Neutrophil (primary cell): ENCODE results near the gene RFX3.

ENCODE experiments used
- H3K27ac ChIP-seq: fragments of 200-600 bp; sonication (generic); 2 replicates; pipeline ENCODE4 v1.5.1; 2016; ENCODE audit warnings: mild to moderate bottlenecking, moderate library complexity
- H3K27me3 ChIP-seq: fragments of 200-600 bp; sonication (generic); 2 replicates; pipeline ENCODE4 v1.6.0; 2016; ENCODE audit warnings: mild to moderate bottlenecking
- H3K36me3 ChIP-seq: fragments of 200-600 bp; sonication (generic); 2 replicates; pipeline ENCODE4 v1.5.1; 2017
- H3K4me1 ChIP-seq, 2 experiments: fragments of 200-600 bp in 1 of 2; sonication (generic) in 1 of 2; 1 replicate in 1 of 2; 2 replicates in 1 of 2; pipeline versions ENCODE4 v1.5.1 to v1.6.1; 2013 to 2016; ENCODE audit warnings: low read depth in 1 of 2, low read length in 1 of 2, mild to moderate bottlenecking in 1 of 2, moderate library complexity in 1 of 2; ENCODE audit not compliant: control insufficient read depth in 1 of 2, insufficient read depth in 1 of 2
- H3K4me3 ChIP-seq, 2 experiments: fragments of 200-600 bp in 1 of 2; sonication (generic) in 1 of 2; 1 replicate in 1 of 2; 2 replicates in 1 of 2; pipeline ENCODE4 v1.5.1; 2013 to 2016; ENCODE audit warnings: low read depth in 1 of 2, low read length in 1 of 2, mild to moderate bottlenecking in 1 of 2, moderate library complexity in 1 of 2
- H3K9me3 ChIP-seq: fragments of 200-600 bp; sonication (generic); 2 replicates; pipeline ENCODE4 v1.5.1; 2016
- TF ChIP-seq, protein P1 (sequence below): fragments of 200-600 bp; sonication (generic); IDR thresholded peaks from 2 replicates; pipeline ENCODE4 v1.5.1; 2016; ENCODE audit warnings: antibody characterized with exemption

The RFX3 gene

DNA sequence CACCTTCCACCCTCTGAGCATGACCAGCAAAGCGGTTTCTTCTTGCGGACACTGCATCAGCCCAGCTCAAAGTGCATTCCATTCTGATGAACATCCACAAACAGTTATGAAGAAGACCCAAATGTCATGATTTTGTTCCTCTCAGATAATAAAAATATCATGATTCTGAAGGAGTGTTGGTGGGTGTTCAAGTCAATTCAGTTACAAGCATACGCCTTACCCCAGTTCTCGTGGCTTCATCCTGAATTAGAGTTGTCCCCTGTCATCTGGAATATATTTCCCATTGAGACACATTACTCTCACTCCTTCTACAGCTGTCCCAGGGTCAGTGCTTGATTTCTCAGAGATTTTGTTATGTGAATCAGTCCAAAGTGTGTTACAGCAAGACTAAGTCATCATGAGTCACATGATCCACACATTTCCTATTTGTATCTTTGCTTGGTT, 325.4 kb downstream of the RFX3 start:
- Histone ChIP-seq H3K4me3 (no peak overlapping the region), H3K36me3 (no peaks in the 10 kb centered on the region), H3K4me1 (no peaks in the 10 kb centered on the region), H3K27me3 (no peaks in the 10 kb centered on the region), H3K27ac (no peak overlapping the region), H3K9me3 (no peaks in the 10 kb centered on the region)
- TF ChIP-seq, protein P1, sequence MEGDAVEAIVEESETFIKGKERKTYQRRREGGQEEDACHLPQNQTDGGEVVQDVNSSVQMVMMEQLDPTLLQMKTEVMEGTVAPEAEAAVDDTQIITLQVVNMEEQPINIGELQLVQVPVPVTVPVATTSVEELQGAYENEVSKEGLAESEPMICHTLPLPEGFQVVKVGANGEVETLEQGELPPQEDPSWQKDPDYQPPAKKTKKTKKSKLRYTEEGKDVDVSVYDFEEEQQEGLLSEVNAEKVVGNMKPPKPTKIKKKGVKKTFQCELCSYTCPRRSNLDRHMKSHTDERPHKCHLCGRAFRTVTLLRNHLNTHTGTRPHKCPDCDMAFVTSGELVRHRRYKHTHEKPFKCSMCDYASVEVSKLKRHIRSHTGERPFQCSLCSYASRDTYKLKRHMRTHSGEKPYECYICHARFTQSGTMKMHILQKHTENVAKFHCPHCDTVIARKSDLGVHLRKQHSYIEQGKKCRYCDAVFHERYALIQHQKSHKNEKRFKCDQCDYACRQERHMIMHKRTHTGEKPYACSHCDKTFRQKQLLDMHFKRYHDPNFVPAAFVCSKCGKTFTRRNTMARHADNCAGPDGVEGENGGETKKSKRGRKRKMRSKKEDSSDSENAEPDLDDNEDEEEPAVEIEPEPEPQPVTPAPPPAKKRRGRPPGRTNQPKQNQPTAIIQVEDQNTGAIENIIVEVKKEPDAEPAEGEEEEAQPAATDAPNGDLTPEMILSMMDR, result no peak

- Histone ChIP-seq H3K4me1 (no peaks in the 10 kb centered on the region), H3K4me3 (no peak overlapping the region), H3K27me3 (no peaks in the 10 kb centered on the region), H3K36me3 (no peaks in the 10 kb centered on the region), H3K9me3 (no peaks in the 10 kb centered on the region), H3K27ac (no peak overlapping the region)
- TF ChIP-seq, protein P1, result no peak
Observed at GRCh38 chr9:3193791-3194190, 332.0 kb downstream of the RFX3 start.

DNA sequence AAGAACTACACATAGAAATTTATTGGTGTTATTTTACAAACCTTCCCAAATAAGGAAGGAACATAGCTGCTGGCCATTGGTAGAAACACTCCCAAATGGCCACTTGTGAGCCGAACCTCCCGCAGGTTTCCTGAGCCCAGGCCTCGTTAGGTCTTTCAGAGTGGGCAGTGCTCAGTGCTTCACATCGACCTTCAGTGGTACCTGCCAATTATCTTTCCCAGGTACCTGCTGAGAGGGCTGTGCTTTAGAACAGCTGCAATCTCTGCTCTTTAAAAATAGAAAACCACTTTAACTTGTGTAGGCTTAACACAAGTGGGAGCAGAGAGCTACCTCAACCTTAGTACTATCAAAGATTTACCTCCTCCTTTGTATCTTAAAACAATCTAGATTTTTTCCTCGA, 334.1 kb downstream of the RFX3 start:
- H3K4me3 ChIP-seq, result no peak overlapping the region
- no peaks in the 10 kb centered on the region for H3K4me1 ChIP-seq
- no peak overlapping the region for H3K27ac ChIP-seq
- no peaks in the 10 kb centered on the region for H3K36me3 ChIP-seq
- H3K9me3 ChIP-seq, result no peaks in the 10 kb centered on the region
- H3K27me3 ChIP-seq, result peaks cover 7% of the 10 kb centered on the region
- TF ChIP-seq, protein P1, result no peak

- TF ChIP-seq, protein P1, result no peak
Observed at GRCh38 chr9:3189113-3189861, 336.5 kb downstream of the RFX3 start.

GRCh38 chr9:3186751-3187150, 339.1 kb downstream of the RFX3 start:
- no peaks in the 10 kb centered on the region for H3K9me3 ChIP-seq
- H3K36me3 ChIP-seq, result no peaks in the 10 kb centered on the region
- no peak overlapping the region for H3K4me3 ChIP-seq
- H3K4me1 ChIP-seq, result no peaks in the 10 kb centered on the region
- TF ChIP-seq, protein P1, result no peak
- no peak overlapping the region for H3K27ac ChIP-seq
- peaks cover 51% of the 10 kb centered on the region for H3K27me3 ChIP-seq

More at GRCh38 chr9:3189113-3189861, 336.5 kb downstream of the RFX3 start:
- Histone ChIP-seq H3K27ac (no peak overlapping the region), H3K36me3 (no peaks in the 10 kb centered on the region), H3K4me3 (no peak overlapping the region), H3K9me3 (no peaks in the 10 kb centered on the region), H3K27me3 (peaks cover 27% of the 10 kb centered on the region), H3K4me1 (no peaks in the 10 kb centered on the region)
